Measurements from ENCODE around the gene NPHP4.

The NPHP4 gene

GRCh38 chr1:5888606-5889211 is 103.5 kb downstream of the NPHP4 start:
- no peak for DNase-seq

- DNase-seq: no peak
Measured at GRCh38 chr1:5887971-5888361, 104.3 kb downstream of the NPHP4 start.

- DNase-seq: no peak
Measured at GRCh38 chr1:5887349-5887970, 104.8 kb downstream of the NPHP4 start.

- no peak for DNase-seq
Measured at GRCh38 chr1:5886541-5887348, 105.5 kb downstream of the NPHP4 start.

- no peak for DNase-seq
Measured at GRCh38 chr1:5886140-5886483, 106.1 kb downstream of the NPHP4 start.

GRCh38 chr1:5885471-5886139 is 106.6 kb downstream of the NPHP4 start:
- no peak for DNase-seq

- no peak for DNase-seq
Measured at GRCh38 chr1:5884110-5884509, 108.1 kb downstream of the NPHP4 start.

- DNase-seq: no peak
Measured at GRCh38 chr1:5883129-5884048, 108.8 kb downstream of the NPHP4 start.

- no peak for DNase-seq
Measured at GRCh38 chr1:5882367-5883128, 109.7 kb downstream of the NPHP4 start.

GRCh38 chr1:5881526-5882222 is 110.6 kb downstream of the NPHP4 start:
- no peak for DNase-seq

- DNase-seq: no peak
Measured at GRCh38 chr1:5880630-5881405, 111.4 kb downstream of the NPHP4 start.

- DNase-seq: no peak
Measured at GRCh38 chr1:5879421-5879820, 112.8 kb downstream of the NPHP4 start.

- DNase-seq: no peak
Measured at GRCh38 chr1:5878971-5879370, 113.3 kb downstream of the NPHP4 start.

GRCh38 chr1:5877683-5878530 is 114.3 kb downstream of the NPHP4 start:
- DNase-seq: no peak

- no peak for DNase-seq
Measured at GRCh38 chr1:5877001-5877400, 115.2 kb downstream of the NPHP4 start.

- DNase-seq: no peak
Measured at GRCh38 chr1:5876094-5876650, 116.1 kb downstream of the NPHP4 start.

- DNase-seq: no peak
Measured at GRCh38 chr1:5875345-5875910, 116.8 kb downstream of the NPHP4 start.

GRCh38 chr1:5874416-5875110 is 117.7 kb downstream of the NPHP4 start:
- DNase-seq: no peak

All from stimulated activated CD8-positive, alpha-beta memory T cell treated with anti-CD3 and anti-CD28 coated beads, Interleukin-4, amount 100 ng/mL, for 48 hours (primary cell).